H1 (cell line): ENCODE measurements around the gene EMC10. TPM values are rescaled to one million over a fixed set of nuclear protein-coding genes. Genes with fewer than 3 reads are reported as not detected.

Source experiments
- CTCF ChIA-PET: fragments of 300-600 bp; sonication (Branson Sonifier 250); formaldehyde crosslinking; loops from one replicate; lab custom pipeline; 2021; ENCODE audit not compliant: partially characterized antibody; lab: Charles Lee
- POLR2A ChIA-PET: fragments of 300-600 bp; sonication (Branson Sonifier 250); formaldehyde crosslinking; loops from one replicate; lab custom pipeline; 2021; ENCODE audit warnings: inconsistent platforms; ENCODE audit not compliant: partially characterized antibody; lab: Charles Lee
- DNase-seq, 2 experiments: peaks; one replicate each; pipeline versions ENCODE4 v3.0.0 to v3.0.0-alpha.2; 2010 to 2022; ENCODE audit warnings: low spot score in 2 of 2, low read depth in 1 of 2, mixed read lengths in 1 of 2
- FAIRE-seq: peaks from 2 replicates; lab custom pipeline; 2011; peaks lifted over from hg19 to GRCh38; lab: Jason Lieb, UNC
- H2AFZ ChIP-seq: 2 replicates; pipeline ENCODE4 v1.8.1; 2012; ENCODE audit warnings: low read length, inconsistent platforms
- H2AK5ac ChIP-seq: 2 replicates; pipeline ENCODE4 v1.6.1; 2013; ENCODE audit warnings: low read depth, low read length
- H2BK120ac ChIP-seq: replicated peaks from 2 replicates; pipeline ENCODE3; 2013; ENCODE audit warnings: low read depth, low read length, inconsistent platforms
- H2BK12ac ChIP-seq: 2 replicates; pipeline ENCODE4 v1.6.1; 2013; ENCODE audit warnings: low read depth, low read length
- H2BK15ac ChIP-seq: 2 replicates; pipeline ENCODE4 v1.6.1; 2013; ENCODE audit warnings: low read length
- H2BK20ac ChIP-seq: 2 replicates; pipeline ENCODE4 v1.6.1; 2013; ENCODE audit warnings: low read length
- H2BK5ac ChIP-seq: 2 replicates; pipeline ENCODE4 v1.6.1; 2013; ENCODE audit warnings: low read depth, low read length
- H3K14ac ChIP-seq: 2 replicates; pipeline ENCODE4 v1.6.1; 2013; ENCODE audit warnings: inconsistent platforms; ENCODE audit not compliant: insufficient read length
- H3K18ac ChIP-seq: 2 replicates; pipeline ENCODE4 v1.6.1; 2013; ENCODE audit warnings: low read length; ENCODE audit errors: extremely low read depth
- H3K23ac ChIP-seq: 2 replicates; pipeline ENCODE4 v1.6.1; 2013; ENCODE audit warnings: inconsistent platforms; ENCODE audit not compliant: insufficient read length
- H3K23me2 ChIP-seq: 2 replicates; pipeline ENCODE4 v1.6.1; 2013; ENCODE audit warnings: low read depth, low read length
- H3K27ac ChIP-seq: 2 replicates; pipeline ENCODE4 v1.6.1; 2011; ENCODE audit warnings: low read depth, low read length, inconsistent platforms
- H3K27me3 ChIP-seq, 4 experiments: replicated peaks in 1 of 4; 1 replicate in 1 of 4; 2 replicates in 3 of 4; pipeline versions ENCODE4 v1.6.1 to v1.8.1; 2011 to 2013; ENCODE audit warnings: low read length in 3 of 4, mild to moderate bottlenecking in 3 of 4, inconsistent platforms in 2 of 4, mixed read lengths in 2 of 4, moderate library complexity in 1 of 4; ENCODE audit not compliant: control insufficient read depth in 3 of 4, insufficient read depth in 3 of 4; ENCODE audit errors: extremely low read depth in 1 of 4
- H3K36me3 ChIP-seq, 4 experiments: 2 replicates each; pipeline versions ENCODE4 v1.6.1 to v1.8.1; 2011 to 2013; ENCODE audit warnings: mild to moderate bottlenecking in 4 of 4, low read length in 3 of 4, moderate library complexity in 2 of 4, control low read depth in 1 of 4, inconsistent platforms in 1 of 4; ENCODE audit not compliant: insufficient read depth in 4 of 4, control insufficient read depth in 2 of 4
- H3K4ac ChIP-seq: replicated peaks from 2 replicates; pipeline ENCODE3; 2013; ENCODE audit warnings: low read length, low read depth, mixed read lengths, inconsistent platforms; ENCODE audit not compliant: insufficient read length
- H3K4me1 ChIP-seq, 4 experiments: replicated peaks in 1 of 4; 1 replicate in 1 of 4; 2 replicates in 3 of 4; pipeline versions ENCODE4 v1.6.1 to v1.8.1; 2011 to 2013; ENCODE audit warnings: low read length in 3 of 4, inconsistent platforms in 2 of 4, mixed read lengths in 1 of 4; ENCODE audit not compliant: insufficient read depth in 4 of 4, control insufficient read depth in 3 of 4
- H3K4me2 ChIP-seq, 2 experiments: 2 replicates each; pipeline versions ENCODE4 v1.6.1 to v1.8.1; 2011 to 2013; ENCODE audit warnings: low read depth in 2 of 2, low read length in 2 of 2, control low read depth in 1 of 2, inconsistent platforms in 1 of 2, mild to moderate bottlenecking in 1 of 2; ENCODE audit not compliant: insufficient read depth in 1 of 2
- H3K4me3 ChIP-seq, 4 experiments: fragments of 200-600, 300-600 bp in 1 of 4; sonication (generic), shearing (Covaris generic), sonication (Bioruptor Twin) in 1 of 4; 2 replicates each; pipeline versions ENCODE4 v1.5.1 to v1.8.1; 2011 to 2016; ENCODE audit warnings: low read length in 4 of 4, low read depth in 3 of 4, control low read depth in 2 of 4, inconsistent platforms in 2 of 4, mild to moderate bottlenecking in 2 of 4, mixed read lengths in 1 of 4, moderate library complexity in 1 of 4; ENCODE audit not compliant: insufficient read depth in 2 of 4; ENCODE audit errors: extremely low read depth in 1 of 4
- H3K56ac ChIP-seq: replicated peaks from 2 replicates; pipeline ENCODE3; 2013; ENCODE audit warnings: low read depth, mild to moderate bottlenecking, mixed read lengths, low read length, inconsistent platforms; ENCODE audit not compliant: insufficient read length
- H3K79me1 ChIP-seq: 2 replicates; pipeline ENCODE4 v1.6.1; 2013; ENCODE audit warnings: low read depth, low read length, control low read depth
- H3K79me2 ChIP-seq, 2 experiments: 2 replicates each; pipeline versions ENCODE4 v1.6.1 to v1.8.1; 2012 to 2013; ENCODE audit warnings: low read length in 2 of 2, mild to moderate bottlenecking in 2 of 2, inconsistent platforms in 1 of 2; ENCODE audit not compliant: insufficient read depth in 2 of 2, control insufficient read depth in 1 of 2
- H3K9ac ChIP-seq, 4 experiments: replicated peaks in 1 of 4; 1 replicate in 1 of 4; 2 replicates in 3 of 4; pipeline versions ENCODE4 v1.6.1 to v1.8.1; 2011 to 2013; ENCODE audit warnings: low read depth in 3 of 4, low read length in 3 of 4, control low read depth in 2 of 4, mild to moderate bottlenecking in 2 of 4, moderate library complexity in 2 of 4, inconsistent platforms in 1 of 4; ENCODE audit errors: extremely low read depth in 1 of 4
- H3K9me3 ChIP-seq, 2 experiments: 2 replicates each; pipeline versions ENCODE4 v1.6.1 to v1.8.1; 2012 to 2013; ENCODE audit warnings: mild to moderate bottlenecking in 2 of 2, moderate library complexity in 2 of 2, control low read depth in 1 of 2, inconsistent platforms in 1 of 2, low read depth in 1 of 2, low read length in 1 of 2, mixed read lengths in 1 of 2; ENCODE audit not compliant: insufficient read depth in 2 of 2
- H4K20me1 ChIP-seq, 2 experiments: replicated peaks in 1 of 2; 2 replicates each; pipeline versions ENCODE3 to v1.8.1; 2011 to 2013; ENCODE audit warnings: inconsistent platforms in 2 of 2, low read length in 2 of 2, mild to moderate bottlenecking in 1 of 2; ENCODE audit not compliant: insufficient read depth in 2 of 2, control insufficient read depth in 1 of 2
- H4K5ac ChIP-seq: 2 replicates; pipeline ENCODE4 v1.6.1; 2013; ENCODE audit warnings: low read length, low read depth, mixed read lengths, inconsistent platforms; ENCODE audit not compliant: insufficient read length
- H4K8ac ChIP-seq: 2 replicates; pipeline ENCODE4 v1.8.0; 2013; ENCODE audit warnings: mild to moderate bottlenecking, moderate library complexity, low read length, inconsistent platforms; ENCODE audit not compliant: insufficient read depth; ENCODE audit errors: extremely low read depth
- H4K91ac ChIP-seq: replicated peaks from 2 replicates; pipeline ENCODE3; 2013; ENCODE audit warnings: low read length, mixed read lengths, inconsistent platforms; ENCODE audit not compliant: insufficient read length
- JUN ChIP-seq: IDR thresholded peaks from 2 replicates; pipeline ENCODE4 v1.6.1; 2011; ENCODE audit warnings: low read depth, mild to moderate bottlenecking, improper control_type of control experiment, low read length
- JUND ChIP-seq: IDR thresholded peaks from 2 replicates; pipeline ENCODE4 v1.6.1; 2011; ENCODE audit warnings: mild to moderate bottlenecking, improper control_type of control experiment, low read length
- POU5F1 ChIP-seq: IDR thresholded peaks from 2 replicates; pipeline ENCODE4 v1.6.1; 2011; ENCODE audit warnings: low read depth, mild to moderate bottlenecking, low read length, moderate library complexity
- RFX5 ChIP-seq: IDR thresholded peaks from 2 replicates; pipeline ENCODE4 v1.6.1; 2011; ENCODE audit warnings: low read depth, low read length, improper control_type of control experiment, borderline replicate concordance
- SRF ChIP-seq: IDR thresholded peaks from 2 replicates; pipeline ENCODE4 v1.6.1; 2011; ENCODE audit warnings: mild to moderate bottlenecking, low read depth, low read length, moderate library complexity
- YY1 ChIP-seq: IDR thresholded peaks from 2 replicates; pipeline ENCODE4 v1.6.1; 2011; ENCODE audit warnings: low read depth, mild to moderate bottlenecking, low read length
- ZNF274 ChIP-seq: IDR thresholded peaks from 2 replicates; pipeline ENCODE4 v1.7.0; 2012; ENCODE audit warnings: low read length, borderline replicate concordance; ENCODE audit errors: extremely low read depth
- WGBS, 2 experiments: shearing (Covaris generic) in 1 of 2; methylation state at CpG; one replicate each; pipeline versions ENCODE4 v1.1.6 to v1.1.7; 2013 to 2015; ENCODE audit warnings: low lambda C conversion rate in 2 of 2, mixed read lengths in 2 of 2, inconsistent platforms in 1 of 2, low coverage in 1 of 2, missing lambda C conversion rate in 1 of 2; ENCODE audit not compliant: insufficient replicate concordance in 2 of 2, insufficient coverage in 1 of 2, insufficient read length in 1 of 2; ENCODE audit errors: extremely low coverage in 1 of 2, missing lambda C conversion rate in 1 of 2; 5-methylcytosine and 5-hydroxymethylcytosine counted together
- polyA plus RNA-seq, 7 experiments: library from polyadenylated mRNA; depleted of rRNA in 3 of 7; stranded (reverse) in 5 of 7; unstranded in 2 of 7; fragments of >200 nt in 5 of 7; fragments of 200-250 nt in 2 of 7; gene quantifications; 1 replicate in 5 of 7; 2 replicates in 1 of 7; 4 replicates in 1 of 7; pipeline versions ENCODE4 v1.2.1 to v1.2.3, GENCODE V29; 2011 to 2013; ENCODE audit warnings: missing spikeins in 2 of 7, mixed read lengths in 2 of 7
- total RNA-seq: library from RNA; stranded (reverse); fragmentation: NEBNext Ultra II Directional; extraction: Animal tissue kit (Norgen Biotek cat#: 25700); gene quantifications from 2 replicates; pipeline ENCODE4 v1.2.1, GENCODE V29; 2021

EMC10 gene
- total and polyA plus RNA-seq, 2 of the 8 experiments (the other 6 are each of a cell fraction or from before 2014, with no cell fraction given): 77.6 to 103 TPM

- Histone ChIP-seq H4K5ac (no peak overlapping the region), H3K79me2 (no peaks in the 10 kb centered on the region), H3K18ac (no peak overlapping the region), H3K4ac (no peak overlapping the region), H3K4me3 (no peak overlapping the region), H3K27ac (no peak overlapping the region), H2AFZ (no peak overlapping the region), H3K79me1 (no peaks in the 10 kb centered on the region), H4K8ac (no peak overlapping the region), H2BK15ac (no peak overlapping the region), H3K14ac (no peak overlapping the region), H2BK20ac (no peak overlapping the region), H2BK5ac (no peak overlapping the region), H3K23ac (no peak overlapping the region), H2AK5ac (no peak overlapping the region), H3K4me1 (peaks cover 1 to 7% (median 2%) of the 10 kb centered on the region in 4 experiments), H3K9me3 (no peaks in the 10 kb centered on the region), H2BK120ac (no peak overlapping the region), H2BK12ac (no peak overlapping the region), H3K36me3 (no peaks in the 10 kb centered on the region), H3K9ac (no peak overlapping the region), H3K56ac (no peak overlapping the region), H4K20me1 (no peaks in the 10 kb centered on the region), H4K91ac (no peak overlapping the region), H3K23me2 (peaks cover 4% of the 10 kb centered on the region; the same call in 1 of the 2 replicates), H3K27me3 (no peaks in the 10 kb centered on the region; a peak in 1 of 7 replicates), H3K4me2 (no peak overlapping the region)
- FAIRE-seq: no peak
- ChIA-PET POLR2A (interaction anchor here (1.1 kb wide), 1 partner anchor 27 kb away, joined by 3 read pairs; no protein-coding TSS in a partner anchor), CTCF (interaction anchor here (1.1 kb wide), 1 partner anchor 10 kb away, joined by 6 read pairs; no protein-coding TSS in a partner anchor)
- TF ChIP-seq RFX5 (no peak), ZNF274 (no peak), YY1 (no peak), JUN (no peak), JUND (no peak), SRF (no peak), POU5F1 (no peak)
- WGBS, 2 experiments: 86 to 100% methylated on average over 2 to 5 of the region's 5 CpGs
- no peak for DNase-seq
These were observed 38.4 kb upstream of the EMC10 start for GRCh38 chr19:50437862-50438449.
